Right lobe of liver (tissue), 6 donors: ENCODE results near the gene CTNND2. TPM values are rescaled to one million over a fixed set of nuclear protein-coding genes. Genes with fewer than 3 reads are reported as not detected.
A peak's percentile ranks its signal among the peaks of the same experiment; 100 is the strongest.

ENCODE experiments used
- ATAC-seq, 4 donors: fragments of 200-7000 bp; cut with Tn5 transposase; one replicate each; pipeline ENCODE4 v1.9.1; 2020; ENCODE audit warnings: mild to moderate bottlenecking in 4 of 4, moderate library complexity in 4 of 4
- DNase-seq, 3 donors: peaks; one replicate each; pipeline ENCODE4 v3.0.0-alpha.2; 2020
- H3K27ac ChIP-seq, 3 donors: fragments of 200-600 bp; one replicate each; pipeline ENCODE4 v1.8.0; 2022
- H3K27me3 ChIP-seq, 2 donors: fragments of 200-600 bp; one replicate each; pipeline ENCODE4 v1.8.0; 2022
- H3K36me3 ChIP-seq, 4 donors: fragments of 200-600 bp; sonication (generic) in 1 of 4; one replicate each; pipeline versions ENCODE4 v1.5.1 to v1.8.0; 2017 to 2022; ENCODE audit warnings: control low read depth in 1 of 4
- H3K4me1 ChIP-seq, 4 donors: fragments of 200-600 bp; sonication (generic) in 1 of 4; one replicate each; pipeline versions ENCODE4 v1.5.1 to v1.8.0; 2017 to 2022; ENCODE audit warnings: control low read depth in 1 of 4
- H3K4me3 ChIP-seq, 3 donors: fragments of 200-600 bp; one replicate each; pipeline ENCODE4 v1.8.0; 2022
- H3K9me3 ChIP-seq, 4 donors: fragments of 200-600 bp; sonication (generic) in 1 of 4; one replicate each; pipeline versions ENCODE4 v1.5.1 to v1.8.0; 2017 to 2022; ENCODE audit warnings: control low read depth in 1 of 4
- POLR2A ChIP-seq: fragments of 450-650 bp; IDR thresholded peaks from one replicate; pipeline ENCODE4 v1.6.1; 2017; ENCODE audit warnings: antibody characterized with exemption, mild to moderate bottlenecking
- WGBS: methylation state at CpG from one replicate; pipeline ENCODE4 v1.1.6; 2018; ENCODE audit warnings: low coverage, low lambda C conversion rate; ENCODE audit not compliant: insufficient coverage; ENCODE audit errors: missing lambda C conversion rate; 5-methylcytosine and 5-hydroxymethylcytosine counted together
- intact Hi-C, 2 donors: fragments of 100-400 bp; cut with DNase I; formaldehyde crosslinking; loops; one replicate each; pipeline versions ENCODE4 v1.11.2 to v1.14.1; 2022
- total RNA-seq, 6 experiments: library from RNA; depleted of rRNA in 2 of 6; stranded (reverse); fragments of >200 nt in 2 of 6; fragmentation: NEBNext Ultra II Directional in 3 of 6; extraction: Animal tissue kit (Norgen Biotek cat#: 25700) in 3 of 6; gene quantifications; one replicate each; pipeline versions ENCODE4 v1.1.0 to v1.2.4, GENCODE V29; 2016 to 2023
- TF ChIP-seq, protein P1 (sequence below), 4 donors: fragments of 200-600 bp in 3 of 4; fragments of 450-650 bp in 1 of 4; IDR thresholded peaks; one replicate each; pipeline versions ENCODE4 v1.5.1 to v1.8.0; 2016 to 2022; ENCODE audit warnings: antibody characterized with exemption in 4 of 4, mild to moderate bottlenecking in 2 of 4
- donor health status: DM: no; HTN: yes; CAD: no.
- donor health status: DM: no; HTN: no; CAD: no.
- donor health status: DM: no; HTN: no; CAD: no.
- donor health status: DM: no; HTN: yes; CAD: no.
- donor health status: DM: no; HTN: yes; CAD: no.

The CTNND2 gene
- total RNA-seq, 6 experiments from 2014 or later = 0.06 to 1.5 (median 1.1) TPM

DNA sequence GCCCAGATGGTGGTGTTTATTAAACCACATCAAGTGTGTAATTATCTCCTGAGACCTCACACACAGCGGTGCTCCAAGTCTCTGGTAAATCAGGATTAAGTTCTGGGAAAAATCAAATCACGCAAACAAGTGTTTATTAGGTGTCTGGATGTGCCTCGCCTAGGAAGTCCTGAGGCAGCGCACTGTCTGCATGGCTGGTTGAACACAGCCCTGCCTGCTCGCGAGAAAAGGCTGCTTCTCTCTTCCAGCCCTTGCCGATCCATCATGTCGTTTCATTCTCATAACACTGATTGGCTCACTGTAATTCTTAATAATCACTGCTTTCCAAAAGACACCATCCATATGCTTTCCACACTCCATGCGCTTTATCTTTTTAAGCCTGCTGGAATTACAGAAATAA lies 913.6 kb downstream of the CTNND2 start:
- no peak for ATAC-seq
- no peak for TF ChIP-seq POLR2A
- TF ChIP-seq, protein P1, sequence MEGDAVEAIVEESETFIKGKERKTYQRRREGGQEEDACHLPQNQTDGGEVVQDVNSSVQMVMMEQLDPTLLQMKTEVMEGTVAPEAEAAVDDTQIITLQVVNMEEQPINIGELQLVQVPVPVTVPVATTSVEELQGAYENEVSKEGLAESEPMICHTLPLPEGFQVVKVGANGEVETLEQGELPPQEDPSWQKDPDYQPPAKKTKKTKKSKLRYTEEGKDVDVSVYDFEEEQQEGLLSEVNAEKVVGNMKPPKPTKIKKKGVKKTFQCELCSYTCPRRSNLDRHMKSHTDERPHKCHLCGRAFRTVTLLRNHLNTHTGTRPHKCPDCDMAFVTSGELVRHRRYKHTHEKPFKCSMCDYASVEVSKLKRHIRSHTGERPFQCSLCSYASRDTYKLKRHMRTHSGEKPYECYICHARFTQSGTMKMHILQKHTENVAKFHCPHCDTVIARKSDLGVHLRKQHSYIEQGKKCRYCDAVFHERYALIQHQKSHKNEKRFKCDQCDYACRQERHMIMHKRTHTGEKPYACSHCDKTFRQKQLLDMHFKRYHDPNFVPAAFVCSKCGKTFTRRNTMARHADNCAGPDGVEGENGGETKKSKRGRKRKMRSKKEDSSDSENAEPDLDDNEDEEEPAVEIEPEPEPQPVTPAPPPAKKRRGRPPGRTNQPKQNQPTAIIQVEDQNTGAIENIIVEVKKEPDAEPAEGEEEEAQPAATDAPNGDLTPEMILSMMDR (IDR thresholded peaks at IDR 0.05) = no peak
- Histone ChIP-seq H3K27me3 (no peaks in the 10 kb centered on the region), H3K27ac (no peak overlapping the region), H3K36me3 (no peaks in the 10 kb centered on the region), H3K4me1 (no peaks in the 10 kb centered on the region), H3K4me3 (no peak overlapping the region), H3K9me3 (no peaks in the 10 kb centered on the region)
- no peak for DNase-seq
- 100% methylated on average over 2 of the region's 9 CpGs for WGBS
- intact Hi-C loops = no loop called here

DNA sequence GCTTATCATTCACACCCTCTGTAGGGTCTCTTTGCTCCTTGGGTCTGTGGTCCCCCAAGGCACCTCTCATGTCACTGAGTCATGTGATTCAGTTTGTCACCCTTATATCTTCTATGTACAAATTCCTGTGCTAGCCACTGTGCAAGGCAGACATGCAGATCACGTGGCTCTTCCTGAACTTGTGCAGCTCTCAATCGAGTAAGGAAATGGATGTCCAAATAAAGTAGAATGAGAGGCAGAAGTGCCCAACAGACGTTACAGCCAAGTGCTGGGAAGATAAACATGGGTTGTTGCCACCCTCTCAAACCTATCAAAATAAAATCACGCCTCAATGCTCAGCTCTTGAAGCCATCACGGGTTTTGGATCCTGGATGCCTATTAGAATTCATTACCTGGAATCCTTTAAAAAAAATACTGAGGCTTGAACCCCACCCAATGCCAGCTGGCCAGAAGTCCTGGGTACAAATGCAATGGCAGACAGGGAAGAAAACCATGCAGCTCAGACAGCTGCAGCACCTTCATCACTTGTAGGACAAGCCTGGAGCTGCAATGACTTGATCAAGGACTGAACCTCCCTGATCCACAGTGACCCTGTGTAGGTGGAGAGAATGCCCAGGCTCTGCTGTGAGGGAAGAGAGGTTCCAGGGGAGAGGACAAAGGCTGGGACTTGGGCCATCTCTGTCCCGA lies 914.5 kb downstream of the CTNND2 start:
- TF ChIP-seq, protein P1 (IDR thresholded peaks at IDR 0.05) = no peak
- TF ChIP-seq POLR2A = no peak

DNA sequence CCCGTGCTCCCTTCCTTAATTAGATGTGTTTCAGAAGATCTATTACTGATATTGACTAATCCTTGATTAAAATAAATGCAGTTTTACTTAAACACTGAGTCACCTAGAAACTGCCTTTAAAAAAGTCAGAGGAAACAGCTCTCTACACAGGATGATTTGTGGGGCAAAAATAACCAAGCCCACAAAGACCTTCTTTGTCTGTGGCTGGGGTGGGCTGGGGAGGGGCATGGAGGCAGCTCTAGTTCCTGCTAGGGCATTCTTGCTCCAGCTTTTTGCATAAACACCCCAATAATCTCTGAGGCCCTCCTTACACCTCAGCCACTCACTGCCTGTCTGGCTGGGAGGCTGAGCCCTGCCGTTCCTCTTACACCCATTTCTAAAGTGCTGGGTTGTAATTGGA lies 915.6 kb downstream of the CTNND2 start:
- Histone ChIP-seq H3K27ac (no peak overlapping the region), H3K4me3 (no peak overlapping the region), H3K4me1 (no peaks in the 10 kb centered on the region), H3K9me3 (no peaks in the 10 kb centered on the region), H3K36me3 (no peaks in the 10 kb centered on the region), H3K27me3 (no peaks in the 10 kb centered on the region)
- ATAC-seq = no peak
- WGBS = 36% methylated on average over 2 of the region's 2 CpGs
- DNase-seq = no peak
- TF ChIP-seq, protein P1 (IDR thresholded peaks at IDR 0.05) = no peak
- no peak for TF ChIP-seq POLR2A
- intact Hi-C loops = no loop called here

More for the DNA sequence above, 914.5 kb downstream of the CTNND2 start:
- H3K27ac ChIP-seq = no peak overlapping the region
- no peak overlapping the region for H3K4me3 ChIP-seq
- ATAC-seq (no peak), DNase-seq (no peak)
- intact Hi-C loops = no loop called here
- no peaks in the 10 kb centered on the region for H3K36me3 ChIP-seq
- WGBS = 33% methylated on average over 6 of the region's 6 CpGs
- H3K4me1 ChIP-seq = no peaks in the 10 kb centered on the region
- no peaks in the 10 kb centered on the region for H3K9me3 ChIP-seq
- no peaks in the 10 kb centered on the region for H3K27me3 ChIP-seq

DNA sequence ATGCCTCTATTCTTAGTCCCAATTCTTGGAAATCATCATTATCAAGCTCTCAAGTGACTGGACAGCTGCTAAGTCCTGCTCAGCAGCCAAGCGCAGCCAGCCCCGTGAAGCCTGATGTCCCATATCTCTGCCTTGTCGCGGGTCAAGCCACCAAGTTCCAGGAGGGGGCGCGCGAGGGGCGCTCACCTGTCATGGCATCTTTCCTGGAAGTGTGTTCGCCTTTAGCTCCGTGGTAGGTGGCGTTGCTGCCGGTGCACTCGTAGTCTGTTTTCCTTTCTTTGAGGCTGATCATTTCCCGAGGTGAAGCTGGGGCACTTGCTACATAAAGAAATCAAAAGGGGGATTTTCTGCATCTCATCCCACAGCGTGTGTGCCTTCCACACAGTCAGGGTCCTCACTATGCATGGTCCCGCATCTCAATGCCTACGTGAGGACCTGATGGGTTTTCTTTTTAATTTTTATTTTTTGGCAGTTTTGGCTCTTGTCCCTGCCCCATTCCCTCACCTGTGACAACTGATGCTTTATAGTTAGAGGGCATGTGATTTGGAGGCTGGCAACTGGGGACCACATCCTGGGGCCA lies 916.2 kb downstream of the CTNND2 start:
- Histone ChIP-seq H3K36me3 (no peaks in the 10 kb centered on the region), H3K27ac (no peak overlapping the region), H3K4me1 (no peaks in the 10 kb centered on the region), H3K4me3 (no peak overlapping the region), H3K9me3 (no peaks in the 10 kb centered on the region), H3K27me3 (no peaks in the 10 kb centered on the region)
- intact Hi-C loops = no loop called here
- TF ChIP-seq POLR2A = no peak
- TF ChIP-seq, protein P1 (IDR thresholded peaks at IDR 0.05) = peak; percentile 49 to 77 (median 73)
- WGBS = 10% methylated on average over 16 of the region's 17 CpGs
- DNase-seq = peak; percentile 61 to 72 (median 64)
- peak; percentile 79 to 92 (median 87) for ATAC-seq
